ENCODE results near the gene GAD1.

- TF ChIP-seq GATA2 (IDR thresholded peaks at IDR 0.05; ENCODE audit: low read depth, low read length) (no peak), GATA3 (IDR thresholded peaks at IDR 0.05; ENCODE audit: low read depth, low read length) (no peak)
These were observed 31.0 kb downstream of the GAD1 start for GRCh38 chr2:170847716-170848115.
